Smooth muscle cell (in vitro differentiated cells): ENCODE results near the gene SHCBP1L. TPM values are rescaled to one million over a fixed set of nuclear protein-coding genes. Genes with fewer than 3 reads are reported as not detected.

ENCODE experiments used
- DNase-seq: peaks from one replicate; lab custom pipeline; 2025; ENCODE audit not compliant: unreplicated experiment; lab: John Stamatoyannopoulos, UW
- H2AFZ ChIP-seq: fragments of 200-600 bp; sonication (generic); 2 replicates; pipeline ENCODE4 v1.6.0; 2016; ENCODE audit warnings: antibody characterized with exemption, low read depth, mild to moderate bottlenecking
- H3F3A ChIP-seq: fragments of 200-600 bp; sonication (generic); 2 replicates; pipeline ENCODE4 v1.6.0; 2017; ENCODE audit warnings: antibody characterized with exemption, low read depth
- H3K27ac ChIP-seq: fragments of 200-600 bp; sonication (generic); 2 replicates; pipeline ENCODE4 v1.5.1; 2016; ENCODE audit warnings: low read depth, mild to moderate bottlenecking
- H3K27me3 ChIP-seq: fragments of 200-600 bp; sonication (generic); 2 replicates; pipeline ENCODE4 v1.6.1; 2016; ENCODE audit warnings: low read depth, mild to moderate bottlenecking
- H3K36me3 ChIP-seq: fragments of 200-600 bp; sonication (generic); 2 replicates; pipeline ENCODE4 v1.5.1; 2016; ENCODE audit warnings: low read depth
- H3K4me1 ChIP-seq: fragments of 200-600 bp; sonication (generic); 2 replicates; pipeline ENCODE4 v1.5.1; 2016; ENCODE audit warnings: low read depth
- H3K4me2 ChIP-seq: fragments of 200-600 bp; sonication (generic); 2 replicates; pipeline ENCODE4 v1.6.0; 2016; ENCODE audit warnings: mild to moderate bottlenecking
- H3K4me3 ChIP-seq: fragments of 200-600 bp; sonication (generic); 2 replicates; pipeline ENCODE4 v1.5.1; 2016; ENCODE audit warnings: mild to moderate bottlenecking
- H3K79me2 ChIP-seq: fragments of 200-600 bp; sonication (generic); 2 replicates; pipeline ENCODE4 v1.6.0; 2016; ENCODE audit warnings: low read depth, mild to moderate bottlenecking
- H3K9ac ChIP-seq: fragments of 200-600 bp; sonication (generic); 2 replicates; pipeline ENCODE4 v1.6.0; 2016; ENCODE audit warnings: low read depth
- H3K9me3 ChIP-seq: fragments of 200-600 bp; sonication (generic); replicated peaks from 2 replicates; pipeline ENCODE4 v1.5.1; 2016; ENCODE audit warnings: low read depth
- H4K20me1 ChIP-seq: fragments of 200-600 bp; sonication (generic); 2 replicates; pipeline ENCODE4 v1.6.0; 2016; ENCODE audit warnings: low read depth
- WGBS: methylation state at CpG from one replicate; pipeline ENCODE4 v1.1.7; 2016; ENCODE audit warnings: low lambda C conversion rate; 5-methylcytosine and 5-hydroxymethylcytosine counted together
- polyA plus RNA-seq: library from polyadenylated mRNA; unstranded; fragments of >200 nt; fragmentation: Nextera tagmentation; extraction: Ambion mirVana; gene quantifications from 2 replicates; pipeline ENCODE4 v1.2.1, GENCODE V29; 2016
- small RNA-seq: library from RNA; depleted of rRNA; stranded (forward); fragments of <200 nt; gene quantifications from one replicate; pipeline ENCODE3, GENCODE V24; 2014
- total RNA-seq: library from RNA; depleted of rRNA; stranded (reverse); fragments of >200 nt; gene quantifications from 2 replicates; pipeline ENCODE4 v1.2.3, GENCODE V29; 2014
- TF ChIP-seq, protein P1 (sequence below): fragments of 200-600 bp; sonication (generic); IDR thresholded peaks from 2 replicates; pipeline ENCODE4 v1.5.1; 2017; ENCODE audit warnings: borderline replicate concordance, mild to moderate bottlenecking, antibody characterized with exemption; ENCODE audit not compliant: insufficient read depth, poor library complexity, severe bottlenecking

The SHCBP1L gene
- total and polyA plus RNA-seq, 2 experiments from 2014 or later = not detected

DNA sequence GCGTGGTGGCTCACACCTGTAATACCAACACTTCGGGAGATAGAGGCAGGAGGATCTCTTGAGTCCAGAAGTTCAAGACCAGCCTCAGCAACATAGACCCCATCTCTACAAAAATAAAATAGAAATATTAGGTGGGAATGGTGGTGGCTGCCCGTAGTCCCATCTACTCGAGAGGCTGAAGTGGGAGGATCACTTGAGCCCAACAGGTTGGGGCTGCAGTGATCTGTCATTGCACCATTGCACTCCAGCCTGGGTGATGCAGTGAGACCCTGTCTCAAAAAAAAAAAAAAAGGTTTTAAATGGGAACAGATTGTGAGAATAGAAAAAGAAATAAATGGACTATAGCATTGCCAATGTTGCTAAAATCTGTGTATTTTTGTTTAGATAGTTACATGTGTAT lies 102.6 kb downstream of the SHCBP1L start:
- TF ChIP-seq, protein P1, sequence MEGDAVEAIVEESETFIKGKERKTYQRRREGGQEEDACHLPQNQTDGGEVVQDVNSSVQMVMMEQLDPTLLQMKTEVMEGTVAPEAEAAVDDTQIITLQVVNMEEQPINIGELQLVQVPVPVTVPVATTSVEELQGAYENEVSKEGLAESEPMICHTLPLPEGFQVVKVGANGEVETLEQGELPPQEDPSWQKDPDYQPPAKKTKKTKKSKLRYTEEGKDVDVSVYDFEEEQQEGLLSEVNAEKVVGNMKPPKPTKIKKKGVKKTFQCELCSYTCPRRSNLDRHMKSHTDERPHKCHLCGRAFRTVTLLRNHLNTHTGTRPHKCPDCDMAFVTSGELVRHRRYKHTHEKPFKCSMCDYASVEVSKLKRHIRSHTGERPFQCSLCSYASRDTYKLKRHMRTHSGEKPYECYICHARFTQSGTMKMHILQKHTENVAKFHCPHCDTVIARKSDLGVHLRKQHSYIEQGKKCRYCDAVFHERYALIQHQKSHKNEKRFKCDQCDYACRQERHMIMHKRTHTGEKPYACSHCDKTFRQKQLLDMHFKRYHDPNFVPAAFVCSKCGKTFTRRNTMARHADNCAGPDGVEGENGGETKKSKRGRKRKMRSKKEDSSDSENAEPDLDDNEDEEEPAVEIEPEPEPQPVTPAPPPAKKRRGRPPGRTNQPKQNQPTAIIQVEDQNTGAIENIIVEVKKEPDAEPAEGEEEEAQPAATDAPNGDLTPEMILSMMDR = no peak
- H3K9me3 ChIP-seq = no peaks in the 10 kb centered on the region
- H4K20me1 ChIP-seq = peaks cover 100% of the 10 kb centered on the region
- no peak overlapping the region for H3K4me3 ChIP-seq
- H3K27me3 ChIP-seq = no peaks in the 10 kb centered on the region
- no peak overlapping the region for H3K4me2 ChIP-seq
- H2AFZ ChIP-seq = no peak overlapping the region
- no peak overlapping the region for H3K27ac ChIP-seq
- no peak overlapping the region for H3K9ac ChIP-seq
- 96% methylated on average over 4 of the region's 4 CpGs for WGBS
- H3K4me1 ChIP-seq = peaks cover under 1% of the 10 kb centered on the region
- DNase-seq = no peak
- H3K79me2 ChIP-seq = peaks cover 98% of the 10 kb centered on the region
- peaks cover 52% of the 10 kb centered on the region for H3K36me3 ChIP-seq
- H3F3A ChIP-seq = no peaks in the 10 kb centered on the region

Small RNA genes lying within 50 kb of the gene (small RNA-seq; reads per million reads assigned to genes)
- gene HMGN1P4 = not detected
- not detected for gene RNU6-41P

Other genes with a start within 250 kb of the SHCBP1L start
- 1.3 and 2.1 TPM in 2 replicates for gene NPL, start 163.4 kb downstream of the SHCBP1L start, total RNA-seq
- 1.4 and 2.3 TPM in 2 replicates for gene NPL, start 163.4 kb downstream of the SHCBP1L start, polyA plus RNA-seq
- gene DHX9, start 113.8 kb downstream of the SHCBP1L start, total RNA-seq = 99.2 and 138 TPM in 2 replicates
- gene DHX9, start 113.8 kb downstream of the SHCBP1L start, polyA plus RNA-seq = 65.4 and 69.5 TPM in 2 replicates
- gene LAMC1, start 70.3 kb upstream of the SHCBP1L start, total RNA-seq = 137 and 156 TPM in 2 replicates
- gene LAMC1, start 70.3 kb upstream of the SHCBP1L start, polyA plus RNA-seq = 64.9 and 71.0 TPM in 2 replicates
- gene LAMC2, start 233.1 kb upstream of the SHCBP1L start, total RNA-seq = 120 TPM in 2 replicates
- 35.1 and 117 TPM in 2 replicates for gene LAMC2, start 233.1 kb upstream of the SHCBP1L start, polyA plus RNA-seq